CD4-positive, alpha-beta T cell treated with Interleukin-4 for 4 hours (primary cell): ENCODE data around the gene NME2.

Source experiments
- DNase-seq: peaks from one replicate; pipeline ENCODE4 v3.0.0-alpha.2; 2020

NME2 gene

GRCh38 chr17:51214920-51215319 lies 48.7 kb downstream of the NME2 start:
- no peak for DNase-seq

DNA sequence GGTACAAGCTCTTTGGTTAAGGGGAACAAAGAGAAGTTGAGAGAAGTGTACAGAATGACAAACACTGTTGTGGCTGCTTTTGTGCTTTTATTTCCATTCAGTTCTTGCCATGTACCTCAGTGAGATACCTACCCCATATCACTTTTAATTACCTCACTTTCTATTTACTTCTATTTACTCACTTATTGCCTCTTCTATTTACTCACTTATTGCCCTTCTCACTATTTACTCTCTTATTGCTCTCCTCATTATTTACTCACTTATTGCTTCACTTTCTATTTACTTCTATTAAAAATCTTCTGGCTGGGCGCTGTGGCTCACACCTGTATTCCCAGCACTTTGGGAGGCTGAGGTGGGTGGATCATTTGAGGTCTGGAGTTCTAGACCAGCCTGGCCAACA lies 51.7 kb downstream of the NME2 start:
- DNase-seq: no peak

- DNase-seq: no peak
These were observed 55.1 kb downstream of the NME2 start for GRCh38 chr17:51221322-51221721.
